ENCODE results near the gene FOXN1. TPM values are rescaled to one million over a fixed set of nuclear protein-coding genes. Genes with fewer than 3 reads are reported as not detected.

The FOXN1 gene
- total and polyA plus RNA-seq, 8 donors, result 0.43 to 9.3 (median 2.4) TPM; not detected in 5

DNA sequence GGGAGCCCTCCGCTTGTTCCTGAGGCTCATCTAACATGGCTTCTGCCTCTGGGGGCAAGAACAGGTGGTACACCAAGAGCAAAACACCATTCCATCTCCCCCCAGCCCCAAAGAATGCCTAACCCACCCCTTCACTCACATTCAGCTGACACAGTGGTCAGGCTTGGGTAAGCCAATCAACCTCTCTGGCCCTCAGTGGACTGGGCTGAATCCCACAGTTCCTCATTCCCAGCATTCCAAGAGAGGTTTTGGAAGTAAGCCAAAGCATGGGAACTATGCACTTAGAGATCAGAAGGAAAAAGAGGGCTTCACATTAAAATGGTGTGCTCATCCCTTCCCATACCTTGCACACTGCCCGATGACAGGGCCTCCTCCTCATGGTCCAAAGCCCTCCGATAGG is 57.3 kb downstream of the FOXN1 start:
- WGBS, 5 donors, result 87 to 92% (median 92%) methylated on average over 3 of the region's 3 CpGs
- H3K27ac ChIP-seq, result no peak overlapping the region

DNA sequence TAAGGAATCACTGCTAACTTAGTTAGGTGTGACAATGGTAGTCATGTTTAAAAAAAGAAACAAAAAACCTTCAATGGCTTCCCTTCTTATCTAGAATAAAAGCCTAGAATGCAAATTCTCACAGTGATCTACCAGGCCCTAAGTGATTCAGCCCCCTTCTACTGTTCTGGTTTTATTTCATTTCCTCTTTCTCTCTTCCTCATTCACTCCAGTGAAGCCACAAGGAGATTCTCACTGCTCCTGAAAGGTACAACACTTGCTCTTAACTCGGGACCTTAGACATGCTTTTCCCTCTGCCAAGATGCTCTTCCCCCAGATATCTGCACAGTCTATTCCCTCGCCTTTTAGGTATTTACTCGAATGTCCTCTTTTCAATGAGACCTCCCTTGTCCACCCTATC is 61.5 kb downstream of the FOXN1 start:
- Histone ChIP-seq H3K36me3 (peaks cover 12 to 42% (median 29%) of the 10 kb centered on the region in 4 donors), H3K4me3 (no peak overlapping the region), H3K27ac (no peak overlapping the region), H3K9me3 (no peaks in the 10 kb centered on the region), H3K27me3 (no peaks in the 10 kb centered on the region), H3K4me1 (peaks cover 16 to 57% (median 36%) of the 10 kb centered on the region in 4 donors)
- intact Hi-C loops (cut with DNase I; ENCODE audit: low total_unique reads), result no loop called here
- WGBS, 5 donors, result 85 to 90% (median 89%) methylated on average over 3 of the region's 3 CpGs
- DNase-seq, result no peak
- TF ChIP-seq, protein P1, sequence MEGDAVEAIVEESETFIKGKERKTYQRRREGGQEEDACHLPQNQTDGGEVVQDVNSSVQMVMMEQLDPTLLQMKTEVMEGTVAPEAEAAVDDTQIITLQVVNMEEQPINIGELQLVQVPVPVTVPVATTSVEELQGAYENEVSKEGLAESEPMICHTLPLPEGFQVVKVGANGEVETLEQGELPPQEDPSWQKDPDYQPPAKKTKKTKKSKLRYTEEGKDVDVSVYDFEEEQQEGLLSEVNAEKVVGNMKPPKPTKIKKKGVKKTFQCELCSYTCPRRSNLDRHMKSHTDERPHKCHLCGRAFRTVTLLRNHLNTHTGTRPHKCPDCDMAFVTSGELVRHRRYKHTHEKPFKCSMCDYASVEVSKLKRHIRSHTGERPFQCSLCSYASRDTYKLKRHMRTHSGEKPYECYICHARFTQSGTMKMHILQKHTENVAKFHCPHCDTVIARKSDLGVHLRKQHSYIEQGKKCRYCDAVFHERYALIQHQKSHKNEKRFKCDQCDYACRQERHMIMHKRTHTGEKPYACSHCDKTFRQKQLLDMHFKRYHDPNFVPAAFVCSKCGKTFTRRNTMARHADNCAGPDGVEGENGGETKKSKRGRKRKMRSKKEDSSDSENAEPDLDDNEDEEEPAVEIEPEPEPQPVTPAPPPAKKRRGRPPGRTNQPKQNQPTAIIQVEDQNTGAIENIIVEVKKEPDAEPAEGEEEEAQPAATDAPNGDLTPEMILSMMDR (IDR thresholded peaks at IDR 0.05), result no peak
- TF ChIP-seq POLR2AphosphoS5 (IDR thresholded peaks at IDR 0.05), result no peak
- TF ChIP-seq POLR2A (IDR thresholded peaks at IDR 0.05), result no peak
- TF ChIP-seq EP300 (IDR thresholded peaks at IDR 0.05), result no peak

More for the DNA sequence above, 57.3 kb downstream of the FOXN1 start:
- DNase-seq, result no peak
- H3K36me3 ChIP-seq, result peaks cover 38 to 83% (median 70%) of the 10 kb centered on the region in 4 donors
- H3K4me1 ChIP-seq, result peaks cover 0 to 25% (median 8%) of the 10 kb centered on the region in 4 donors
- no peaks in the 10 kb centered on the region for H3K27me3 ChIP-seq
- no peak for TF ChIP-seq POLR2A (IDR thresholded peaks at IDR 0.05)
- TF ChIP-seq, protein P1 (IDR thresholded peaks at IDR 0.05), result no peak
- TF ChIP-seq EP300 (IDR thresholded peaks at IDR 0.05), result no peak
- TF ChIP-seq POLR2AphosphoS5 (IDR thresholded peaks at IDR 0.05), result no peak
- intact Hi-C loops (cut with DNase I; ENCODE audit: low total_unique reads), result no loop called here
- H3K9me3 ChIP-seq, result no peaks in the 10 kb centered on the region
- H3K4me3 ChIP-seq, result no peak overlapping the region

DNA sequence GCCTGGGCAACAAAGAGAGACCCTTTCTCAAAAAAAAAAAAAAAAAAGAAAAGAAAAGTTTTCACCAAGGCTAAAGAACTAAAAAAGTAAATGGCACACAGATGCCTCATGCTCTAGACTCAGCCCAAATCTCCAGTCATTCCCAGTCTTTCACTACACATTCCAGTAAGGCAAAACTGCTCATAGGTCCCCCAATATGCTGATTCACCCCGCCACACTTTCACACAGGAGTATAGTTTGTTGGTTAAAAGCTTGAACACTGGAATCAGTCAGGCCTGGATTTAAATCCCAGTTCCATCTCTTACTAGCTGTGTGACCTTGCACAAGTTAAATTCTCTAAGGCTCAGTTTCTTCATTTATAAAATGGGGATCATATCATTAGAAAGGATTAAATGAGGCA is 63.3 kb downstream of the FOXN1 start:
- no peak overlapping the region for H3K27ac ChIP-seq
- 95 to 100% (median 97%) methylated on average over 1 of the region's 1 CpG for WGBS, 5 donors
- DNase-seq, result no peak
- peaks cover 0 to 24% (median 12%) of the 10 kb centered on the region in 4 donors for H3K36me3 ChIP-seq
- no peak overlapping the region for H3K4me3 ChIP-seq
- H3K27me3 ChIP-seq, result no peaks in the 10 kb centered on the region
- intact Hi-C loops (cut with DNase I; ENCODE audit: low total_unique reads), result no loop called here
- TF ChIP-seq POLR2A (IDR thresholded peaks at IDR 0.05) (no peak), EP300 (IDR thresholded peaks at IDR 0.05) (no peak), POLR2AphosphoS5 (IDR thresholded peaks at IDR 0.05) (no peak)
- TF ChIP-seq, protein P1 (IDR thresholded peaks at IDR 0.05), result no peak
- peaks cover 19 to 60% (median 34%) of the 10 kb centered on the region in 4 donors for H3K4me1 ChIP-seq
- no peaks in the 10 kb centered on the region for H3K9me3 ChIP-seq

DNA sequence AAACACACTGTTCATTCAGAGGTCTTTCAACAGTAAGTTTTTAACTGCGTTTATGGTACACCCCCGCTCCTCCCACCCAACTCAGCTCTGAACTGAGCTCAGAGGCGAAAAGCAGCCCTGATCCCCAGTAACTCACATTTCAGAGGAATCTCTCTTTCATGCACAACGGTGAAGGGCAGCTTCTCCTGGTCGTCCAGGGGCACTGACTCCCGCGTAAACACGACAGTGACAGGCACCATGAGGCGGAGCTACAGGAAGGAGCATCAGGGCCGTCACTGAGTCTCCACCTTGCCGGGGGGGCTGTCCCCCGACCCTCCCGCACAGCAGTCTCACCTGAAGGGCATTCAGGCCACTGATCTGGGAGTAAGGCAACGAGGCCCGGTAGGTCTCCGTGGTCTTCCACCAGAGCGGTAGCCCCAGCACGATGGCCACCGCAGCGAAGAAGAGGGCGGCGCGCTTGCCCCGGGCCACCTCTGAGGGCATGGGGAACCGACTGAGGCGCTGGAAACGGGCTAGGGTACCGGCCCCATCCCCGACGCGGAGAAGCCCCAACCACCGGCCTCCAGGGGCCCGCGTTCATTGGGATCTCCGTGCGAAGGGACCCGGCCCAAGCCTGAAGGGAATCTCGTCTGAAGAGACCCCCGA is 64.7 kb downstream of the FOXN1 start:
- Histone ChIP-seq H3K4me1 (peaks cover 19 to 66% (median 34%) of the 10 kb centered on the region in 4 donors), H3K27me3 (no peaks in the 10 kb centered on the region), H3K9me3 (no peaks in the 10 kb centered on the region), H3K4me3 (peak overlapping the region; percentile 77 to 92 (median 90)), H3K27ac (peak overlapping the region; percentile 77 to 89 (median 88)), H3K36me3 (peaks cover 0 to 11% (median 6%) of the 10 kb centered on the region in 4 donors)
- intact Hi-C loops (cut with DNase I; ENCODE audit: low total_unique reads), result no loop called here
- TF ChIP-seq EP300 (IDR thresholded peaks at IDR 0.05) (no peak), POLR2AphosphoS5 (IDR thresholded peaks at IDR 0.05) (no peak), POLR2A (IDR thresholded peaks at IDR 0.05) (no peak)
- TF ChIP-seq, protein P1 (IDR thresholded peaks at IDR 0.05), result no peak
- WGBS, 5 donors, result 0 to 1% (median 0%) methylated on average over 17 to 39 of the region's 39 CpGs
- DNase-seq, result peak in 1 of 2 donors; percentile 61

Data from stomach (tissue), 9 donors.